ENCODE results near the gene SMG6.

GRCh38 chr17:2059547-2060384 lies 243.8 kb downstream of the SMG6 start:
- TF ChIP-seq POLR2A (IDR thresholded peaks at IDR 0.05) (no peak), CTCF (IDR thresholded peaks at IDR 0.05) (no peak)

Measured in heart left ventricle (tissue), 13 donors.